Stimulated activated naive CD4-positive, alpha-beta T cell treated with Interleukin-2 at 50 U/mL for 16 hours (primary cell): ENCODE data around the gene NBAS.
"Not testable (repeated sequence)": the region's sequence is repeated elsewhere in the genome, so short reads cannot be mapped to it uniquely, and the experiment has no call there.

Source experiments
- DNase-seq: peaks from one replicate; lab custom pipeline; 2025; lab: John Stamatoyannopoulos, UW

The NBAS gene

GRCh38 chr2:15260835-15261234 is 300.3 kb downstream of the NBAS start:
- no peak for DNase-seq

DNA sequence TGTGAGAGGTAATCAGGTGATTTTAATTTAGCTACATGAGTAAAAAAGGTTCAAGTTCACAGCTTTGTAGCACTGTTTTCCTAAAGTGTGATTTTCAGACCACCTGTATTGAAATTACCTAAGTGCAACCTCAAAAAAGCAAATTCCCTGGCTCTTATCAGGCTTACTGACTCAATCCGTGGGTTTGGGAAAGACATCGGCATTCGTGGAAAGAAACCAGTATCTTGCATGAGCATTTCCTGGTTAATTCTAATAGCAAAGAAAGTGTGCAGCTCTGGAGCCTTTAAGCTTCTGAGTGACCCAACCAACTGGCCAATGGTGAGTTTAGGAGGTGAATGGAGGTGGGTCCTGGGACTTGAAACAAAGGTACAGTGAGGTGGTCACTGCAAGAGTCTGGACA is 300.9 kb downstream of the NBAS start:
- no peak for DNase-seq

DNA sequence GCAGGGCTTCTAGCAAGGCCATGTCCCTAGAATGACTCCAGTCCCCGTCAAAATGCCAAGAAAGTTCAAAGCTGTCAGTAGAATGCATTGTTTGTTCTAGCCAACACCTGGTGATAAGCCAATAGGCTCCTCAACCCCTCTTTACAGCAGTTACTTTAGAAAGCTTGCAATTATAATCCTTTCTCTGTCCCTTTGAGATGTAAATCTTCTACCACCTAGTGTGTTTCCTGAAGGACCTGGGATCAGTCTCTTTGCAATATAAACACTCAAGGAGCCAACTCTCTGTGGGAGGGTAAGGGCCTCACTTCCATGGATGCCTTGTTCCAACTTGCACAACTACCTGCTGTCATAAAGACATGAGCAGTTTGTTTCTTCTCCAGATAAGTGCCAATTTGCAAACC is 301.8 kb downstream of the NBAS start:
- no peak for DNase-seq

- not testable (repeated sequence) for DNase-seq
Observed at GRCh38 chr2:15258385-15258784, 302.7 kb downstream of the NBAS start.

DNA sequence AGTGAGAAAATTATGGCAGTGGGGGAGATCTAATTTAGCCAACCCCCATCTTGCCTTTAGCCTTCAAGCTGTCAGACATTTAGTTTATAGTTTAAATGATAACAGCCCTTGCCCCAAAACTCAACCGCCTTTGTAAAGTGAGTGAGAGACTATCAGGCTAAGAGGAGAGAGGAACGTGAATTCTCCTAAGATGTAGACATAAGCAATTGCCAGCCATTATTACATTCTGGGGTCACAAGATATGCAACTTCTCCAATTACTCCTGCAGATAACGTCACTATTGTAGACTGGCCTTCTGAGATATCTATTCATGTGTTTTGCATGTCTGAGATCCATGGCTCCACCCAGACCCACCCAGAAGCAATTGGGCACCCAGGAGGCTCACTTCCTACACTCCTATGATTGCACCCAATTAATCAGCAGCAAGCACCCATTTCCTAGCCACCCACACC is 307.3 kb downstream of the NBAS start:
- no peak for DNase-seq

DNA sequence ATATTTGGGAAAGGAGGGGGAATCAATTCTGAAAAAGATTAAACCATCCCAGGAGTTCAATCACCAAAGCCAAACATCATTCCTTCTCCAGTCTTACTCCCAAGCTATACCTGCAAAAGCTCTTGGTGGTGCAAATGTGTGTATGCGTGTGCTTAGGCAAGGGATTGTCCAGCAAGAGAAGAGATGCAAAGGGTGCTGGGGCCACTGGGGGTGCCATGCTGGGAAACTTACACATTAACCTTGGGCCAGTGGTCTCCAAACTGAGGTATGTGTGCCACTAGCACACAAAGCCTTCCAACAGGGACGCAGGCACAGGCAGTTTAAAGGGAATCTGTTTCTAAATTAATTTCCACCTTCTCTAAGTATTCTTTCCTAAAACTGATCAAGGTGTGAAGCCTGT is 307.9 kb downstream of the NBAS start:
- no peak for DNase-seq

DNA sequence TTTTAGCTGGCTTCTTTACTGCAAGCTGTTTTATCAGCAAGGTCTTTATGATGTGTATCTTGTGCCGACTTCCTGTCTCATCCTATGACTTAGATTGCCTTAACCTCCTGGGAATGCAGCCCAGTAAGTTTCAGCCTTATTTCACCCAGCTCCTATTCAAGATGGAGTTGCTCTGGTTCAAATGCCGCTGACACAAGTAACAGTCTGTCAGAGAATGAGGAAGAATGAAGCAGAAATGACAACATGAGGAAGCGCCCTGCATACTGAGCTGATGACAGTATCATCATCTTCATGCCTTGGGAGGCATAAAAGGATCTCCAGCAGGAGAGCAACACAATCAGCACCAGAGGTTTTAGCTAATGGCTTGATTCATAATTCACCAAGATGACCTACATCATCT is 309.4 kb downstream of the NBAS start:
- no peak for DNase-seq

GRCh38 chr2:15250946-15251345 is 310.2 kb downstream of the NBAS start:
- DNase-seq: not testable (repeated sequence)

- no peak for DNase-seq
Observed at GRCh38 chr2:15246870-15247269, 314.3 kb downstream of the NBAS start.

GRCh38 chr2:15243762-15244161 is 317.4 kb downstream of the NBAS start:
- no peak for DNase-seq

GRCh38 chr2:15242936-15243461 is 318.1 kb downstream of the NBAS start:
- no peak for DNase-seq

GRCh38 chr2:15241929-15242328 is 319.2 kb downstream of the NBAS start:
- DNase-seq: no peak

- no peak for DNase-seq
Observed at GRCh38 chr2:15241201-15241600, 319.9 kb downstream of the NBAS start.

GRCh38 chr2:15238028-15238427 is 323.1 kb downstream of the NBAS start:
- no peak for DNase-seq

- no peak for DNase-seq
Observed at GRCh38 chr2:15230599-15231192, 330.4 kb downstream of the NBAS start.

GRCh38 chr2:15226661-15227060 is 334.5 kb downstream of the NBAS start:
- no peak for DNase-seq

DNA sequence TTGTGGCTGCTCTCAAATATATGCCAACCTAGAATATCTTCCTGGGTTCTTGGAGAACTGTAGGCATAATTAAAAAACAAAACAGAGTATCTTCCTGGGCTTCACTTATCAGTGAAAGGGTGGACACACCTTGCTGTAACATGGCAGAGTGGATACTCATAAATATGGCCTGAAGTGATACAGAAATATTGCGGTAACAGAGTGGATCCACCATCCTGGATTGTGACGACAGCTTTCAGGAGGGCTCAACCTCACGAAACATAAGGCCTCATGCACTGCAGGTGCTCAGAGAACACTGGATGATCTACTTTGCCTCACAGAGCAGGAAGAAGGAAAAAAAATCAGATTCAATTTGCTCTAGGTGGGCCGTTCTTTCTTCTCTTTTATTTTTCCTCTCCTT is 336.0 kb downstream of the NBAS start:
- DNase-seq: no peak

DNA sequence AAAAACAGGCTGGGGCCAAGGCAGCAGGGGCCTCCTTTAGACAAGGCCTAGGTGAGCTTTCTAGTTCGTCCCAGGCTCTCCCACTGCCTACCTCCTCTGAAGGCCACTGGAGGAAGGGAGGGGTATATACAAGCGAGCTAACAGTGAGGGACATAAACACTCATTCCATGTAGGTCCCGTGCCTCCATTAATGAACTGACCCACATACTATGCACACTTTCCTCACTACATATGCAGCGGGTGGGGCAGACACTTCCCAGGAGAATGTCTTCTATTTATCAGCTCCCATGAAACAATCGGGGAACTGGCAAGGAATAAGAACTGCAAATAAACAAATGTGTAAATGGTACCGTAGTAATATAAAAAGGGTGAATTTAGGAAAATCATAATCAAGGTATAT is 336.5 kb downstream of the NBAS start:
- no peak for DNase-seq

DNA sequence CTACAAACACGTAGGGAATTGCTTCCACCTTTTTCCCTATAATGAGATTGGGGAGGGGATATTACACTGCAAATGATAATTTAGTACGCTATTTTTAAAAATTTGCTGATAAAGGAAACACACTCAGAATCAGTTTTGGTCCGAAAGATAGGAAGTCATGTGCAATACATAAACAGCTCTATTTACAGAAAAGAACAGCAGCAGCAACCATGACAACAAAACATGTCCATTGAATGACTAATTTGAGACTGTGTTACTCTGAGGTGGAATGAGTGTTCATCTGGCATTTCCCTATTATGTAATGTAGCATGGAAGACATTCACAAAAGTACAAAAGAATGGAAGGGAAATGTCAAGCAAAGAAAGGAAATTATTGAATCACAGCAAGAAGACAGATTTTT is 337.2 kb downstream of the NBAS start:
- DNase-seq: no peak

DNA sequence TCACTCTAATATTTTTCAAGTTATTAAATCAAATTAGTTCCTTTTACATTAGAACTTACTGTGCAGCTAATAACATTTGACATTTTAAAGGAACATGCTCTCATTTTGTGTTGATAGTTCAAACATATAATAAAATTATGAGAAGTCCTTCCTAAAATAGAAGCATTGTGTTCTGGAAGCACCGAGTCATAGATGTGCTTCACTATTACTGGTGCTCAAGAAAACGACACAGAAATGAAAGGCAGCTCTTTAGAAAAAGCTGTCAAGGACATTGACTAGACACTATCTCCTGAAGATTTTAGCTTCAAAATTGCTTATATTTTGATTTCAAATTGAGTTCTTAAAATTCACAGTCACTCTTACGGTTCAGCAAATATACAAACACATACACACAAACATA is 338.3 kb downstream of the NBAS start:
- DNase-seq: no peak

DNA sequence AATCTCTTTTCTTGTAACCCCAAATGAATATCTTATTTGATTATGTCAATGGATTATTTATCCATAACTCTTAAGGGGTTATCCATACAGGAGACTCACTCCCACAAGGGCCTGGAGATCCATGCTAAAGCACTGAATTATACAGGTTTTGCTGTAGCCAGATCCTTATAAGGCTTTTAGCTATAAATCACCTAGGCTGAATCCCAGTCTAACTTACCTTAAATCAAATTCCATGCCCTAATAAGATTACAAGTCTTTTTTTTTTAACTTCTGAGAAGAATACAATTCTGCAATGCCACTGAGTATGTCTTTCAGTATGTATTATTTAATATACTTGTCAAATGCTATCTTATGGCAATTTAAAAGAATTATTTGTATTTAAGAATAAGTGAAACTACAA is 340.5 kb downstream of the NBAS start:
- no peak for DNase-seq

- DNase-seq: no peak
Observed at GRCh38 chr2:15218423-15219086, 342.6 kb downstream of the NBAS start.

- no peak for DNase-seq
Observed at GRCh38 chr2:15212249-15212648, 348.9 kb downstream of the NBAS start.

- not testable (repeated sequence) for DNase-seq
Observed at GRCh38 chr2:15210542-15210941, 350.6 kb downstream of the NBAS start.
